Liver (tissue), 5 donors: Measurements from ENCODE around the gene UGT2B10. TPM values are rescaled to one million over a fixed set of nuclear protein-coding genes. Genes with fewer than 3 reads are reported as not detected.

Experiments
- polyA plus RNA-seq, 2 donors: library from polyadenylated mRNA; stranded (reverse) in 1 of 2; unstranded in 1 of 2; fragments of 200-250 nt in 1 of 2; fragments of >200 nt in 1 of 2; fragmentation: Nextera tagmentation in 1 of 2; extraction: Ambion mirVana in 1 of 2; gene quantifications; one replicate each; pipeline versions ENCODE4 v1.2.1 to v1.2.3, GENCODE V29; 2013 to 2015
- small RNA-seq: library from RNA; depleted of rRNA; stranded (forward); fragments of <200 nt; gene quantifications from one replicate; pipeline ENCODE3, GENCODE V24; 2014
- total RNA-seq, 2 donors: library from RNA; depleted of rRNA; stranded (reverse); fragments of >200 nt; gene quantifications; one replicate each; pipeline ENCODE4 v1.2.3, GENCODE V29; 2014
- donor health status: healthy.
- donor health status: healthy.
- donor health status: healthy.

UGT2B10 gene
- total and polyA plus RNA-seq, 4 donors: 15.3 to 139 (median 115) TPM

Small RNA genes within 50 kb of the gene (small RNA-seq; reads per million reads assigned to genes)
- gene AC021146.4 (not detected), gene AC021146.9 (not detected)

Other genes starting within 250 kb of the UGT2B10 start
- 1 to 10 TPM in 1 of 2 donors, not detected in 1; 1.3 TPM for gene UGT2B17, start 239.7 kb upstream of the UGT2B10 start, total RNA-seq
- gene UGT2B17, start 239.7 kb upstream of the UGT2B10 start, polyA plus RNA-seq: 10 to 100 TPM in 1 of 2 donors, 1 to 10 TPM in 1; 4.7 to 17.2 TPM
- 10 to 100 TPM in 1 of 2 donors, 1 to 10 TPM in 1; 8.2 to 72.0 TPM for gene UGT2B15, start 145.3 kb upstream of the UGT2B10 start, total RNA-seq
- 10 to 100 TPM; 75.8 to 80.8 TPM for gene UGT2B15, start 145.3 kb upstream of the UGT2B10 start, polyA plus RNA-seq
- gene UGT2A3, start 135.8 kb downstream of the UGT2B10 start, total RNA-seq: 10 to 100 TPM; 16.3 to 41.4 TPM
- gene UGT2A3, start 135.8 kb downstream of the UGT2B10 start, polyA plus RNA-seq: 10 to 100 TPM; 17.5 to 38.9 TPM